ENCODE data around the gene CYP27A1.

- TF ChIP-seq CTCF (IDR thresholded peaks at IDR 0.05) (no peak), POLR2A (IDR thresholded peaks at IDR 0.05) (no peak)
These were observed 20.2 kb upstream of the CYP27A1 start for GRCh38 chr2:218761795-218762194.
